NCI-H187 (cell line): ENCODE data around the gene GNLY.

Experiments
- DNase-seq, 2 experiments: peaks; one replicate each; lab custom pipeline; 2025; lab: John Stamatoyannopoulos, UW

Gene GNLY

GRCh38 chr2:85744741-85745601, 50.8 kb downstream of the GNLY start:
- DNase-seq: no peak

- DNase-seq: no peak
Measured at GRCh38 chr2:85745619-85746018, 51.5 kb downstream of the GNLY start.

- DNase-seq: no peak
Measured at GRCh38 chr2:85746321-85747004, 52.3 kb downstream of the GNLY start.

- DNase-seq: no peak
Measured at GRCh38 chr2:85747441-85747840, 53.3 kb downstream of the GNLY start.

GRCh38 chr2:85748039-85748734, 54.0 kb downstream of the GNLY start:
- DNase-seq: no peak
